Spinal cord (tissue), 10 donors: ENCODE results near the gene TCEAL9. TPM values are rescaled to one million over a fixed set of nuclear protein-coding genes. Genes with fewer than 3 reads are reported as not detected.

Experiments
- DNase-seq, 6 donors: peaks; one replicate each; pipeline versions ENCODE4 v3.0.0 to v3.0.0-alpha.2; 2013 to 2015; ENCODE audit warnings: low spot score in 6 of 6, low read depth in 4 of 6
- H3K27ac ChIP-seq: one replicate; pipeline ENCODE4 v1.5.1; 2013; ENCODE audit warnings: low read depth, low read length, control low read depth
- H3K27me3 ChIP-seq: one replicate; pipeline ENCODE4 v1.6.1; 2013; ENCODE audit warnings: low read length; ENCODE audit not compliant: control insufficient read depth, insufficient read depth
- H3K36me3 ChIP-seq: one replicate; pipeline ENCODE4 v1.6.1; 2013; ENCODE audit warnings: low read length; ENCODE audit not compliant: control insufficient read depth, insufficient read depth
- H3K4me1 ChIP-seq: one replicate; pipeline ENCODE4 v1.6.1; 2013; ENCODE audit warnings: low read length; ENCODE audit not compliant: control insufficient read depth, insufficient read depth
- H3K4me3 ChIP-seq: one replicate; pipeline ENCODE4 v1.5.1; 2013; ENCODE audit warnings: low read depth, low read length, control low read depth
- H3K9me3 ChIP-seq: one replicate; pipeline ENCODE4 v1.6.1; 2013; ENCODE audit warnings: low read length; ENCODE audit not compliant: control insufficient read depth, insufficient read depth
- WGBS: methylation state at CpG from one replicate; pipeline ENCODE4 v1.1.5; 2013; ENCODE audit warnings: missing lambda C conversion rate; ENCODE audit not compliant: insufficient coverage; 5-methylcytosine and 5-hydroxymethylcytosine counted together
- polyA plus RNA-seq, 2 donors: library from polyadenylated mRNA; unstranded; fragments of 120-200 nt; gene quantifications; one replicate each; pipeline ENCODE4 v1.2.1, GENCODE V29; 2013; ENCODE audit not compliant: insufficient read length in 2 of 2
- total RNA-seq, 2 donors: library from RNA; depleted of rRNA in 1 of 2; stranded (reverse); fragments of 120-200 nt in 1 of 2; fragments of >200 nt in 1 of 2; gene quantifications; one replicate each; pipeline versions ENCODE4 v1.2.3 to v1.2.4, GENCODE V29; 2013 to 2014
- donor health status: healthy.

The TCEAL9 gene
- total and polyA plus RNA-seq, 4 donors = 63.8 to 111 (median 103) TPM

DNA sequence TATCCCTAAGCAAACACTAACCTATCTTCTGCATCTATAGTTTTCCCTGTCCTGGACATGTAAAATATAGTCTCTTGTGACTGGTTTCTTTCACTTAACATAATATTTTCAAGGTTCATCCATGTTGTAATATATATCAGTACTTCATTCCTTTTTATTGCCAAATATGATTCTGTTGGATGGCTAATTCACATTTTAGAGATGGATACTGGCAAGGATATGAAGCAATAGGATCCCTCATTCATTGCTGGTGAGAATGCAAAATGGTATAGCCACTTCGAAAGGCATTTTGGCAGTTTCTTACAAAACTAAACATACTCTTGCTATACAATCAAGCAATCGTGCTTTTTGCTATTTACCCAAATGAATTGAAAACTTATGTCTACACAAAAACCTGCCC, 6.7 kb downstream of the TCEAL9 start:
- DNase-seq = no peak
- Histone ChIP-seq H3K4me1 (no peaks in the 10 kb centered on the region), H3K27ac (no peak overlapping the region), H3K36me3 (no peaks in the 10 kb centered on the region), H3K27me3 (peaks cover 4% of the 10 kb centered on the region), H3K9me3 (peaks cover 2% of the 10 kb centered on the region), H3K4me3 (no peak overlapping the region)
- no CpG with 5 or more reads among the region's 2 CpGs for WGBS

DNA sequence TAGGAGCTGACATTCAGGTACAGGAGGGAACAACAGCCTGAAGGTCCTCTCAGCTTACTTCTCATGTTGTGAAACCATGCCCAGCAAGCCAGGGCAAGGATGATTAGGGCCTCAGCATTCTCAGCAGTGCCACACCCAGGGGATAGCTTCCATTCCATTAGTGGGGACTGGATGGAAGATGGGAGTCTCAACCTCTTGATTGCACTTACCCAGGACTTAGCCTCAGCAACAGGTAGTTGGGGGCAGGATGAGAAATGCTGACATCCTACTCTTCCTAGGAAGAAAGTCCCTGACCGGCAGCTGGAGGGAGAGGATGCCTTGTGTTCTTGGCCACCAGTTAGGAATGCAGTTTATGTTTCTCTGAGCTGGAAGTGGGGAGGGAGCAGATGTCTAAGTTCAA, 11.2 kb downstream of the TCEAL9 start:
- no CpG with 5 or more reads among the region's 1 CpG for WGBS
- no peaks in the 10 kb centered on the region for H3K4me1 ChIP-seq
- DNase-seq = no peak
- H3K9me3 ChIP-seq = peaks cover 2% of the 10 kb centered on the region
- peaks cover 5% of the 10 kb centered on the region for H3K27me3 ChIP-seq
- H3K36me3 ChIP-seq = no peaks in the 10 kb centered on the region
- no peak overlapping the region for H3K27ac ChIP-seq
- no peak overlapping the region for H3K4me3 ChIP-seq

DNA sequence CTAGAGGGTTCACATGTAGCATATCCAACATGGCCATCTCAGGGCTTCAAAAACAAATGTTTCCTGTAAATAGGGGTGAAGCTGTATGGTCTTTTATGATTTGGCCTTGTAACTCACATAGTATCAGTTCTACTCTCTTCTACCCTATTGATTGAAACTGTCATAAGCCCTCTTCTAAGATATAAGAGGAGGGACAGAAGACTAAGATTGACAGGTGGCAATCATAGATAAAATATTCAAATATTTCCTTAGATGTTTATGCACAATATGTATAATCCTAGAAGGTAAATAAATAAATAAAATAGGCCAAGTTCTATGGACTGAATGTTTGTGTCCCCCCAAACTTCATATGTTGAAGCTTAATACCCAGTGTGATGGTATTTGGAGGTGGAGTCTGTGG, 13.2 kb downstream of the TCEAL9 start:
- H3K27ac ChIP-seq = no peak overlapping the region
- DNase-seq = no peak
- peaks cover 4% of the 10 kb centered on the region for H3K27me3 ChIP-seq
- H3K36me3 ChIP-seq = no peaks in the 10 kb centered on the region
- no peak overlapping the region for H3K4me3 ChIP-seq
- no peaks in the 10 kb centered on the region for H3K4me1 ChIP-seq
- H3K9me3 ChIP-seq = peaks cover 2% of the 10 kb centered on the region

DNA sequence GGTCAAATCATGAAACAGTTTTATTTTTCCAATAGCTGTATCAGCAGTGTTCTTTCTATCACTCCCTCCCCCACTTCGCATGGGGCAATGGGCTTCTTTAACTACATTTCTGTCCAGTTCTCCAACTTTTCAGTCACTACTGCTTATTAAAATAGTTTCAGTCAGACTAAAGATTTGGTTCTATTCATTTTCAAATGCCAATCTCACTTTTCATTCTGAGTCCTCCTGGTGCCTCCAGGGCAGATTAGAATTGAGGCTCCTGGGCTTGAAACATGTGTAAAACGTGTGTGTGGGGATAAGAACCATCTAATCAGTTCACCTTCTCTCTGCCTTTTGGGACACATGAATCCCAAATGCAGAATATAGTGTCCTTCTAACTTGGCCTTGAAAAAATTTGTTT, 16.6 kb downstream of the TCEAL9 start:
- H3K9me3 ChIP-seq = no peaks in the 10 kb centered on the region
- H3K27me3 ChIP-seq = peaks cover 6% of the 10 kb centered on the region
- H3K27ac ChIP-seq = no peak overlapping the region
- DNase-seq = no peak
- 57% methylated on average over 1 of the region's 2 CpGs for WGBS
- peaks cover 4% of the 10 kb centered on the region for H3K4me1 ChIP-seq
- no peak overlapping the region for H3K4me3 ChIP-seq
- no peaks in the 10 kb centered on the region for H3K36me3 ChIP-seq

DNA sequence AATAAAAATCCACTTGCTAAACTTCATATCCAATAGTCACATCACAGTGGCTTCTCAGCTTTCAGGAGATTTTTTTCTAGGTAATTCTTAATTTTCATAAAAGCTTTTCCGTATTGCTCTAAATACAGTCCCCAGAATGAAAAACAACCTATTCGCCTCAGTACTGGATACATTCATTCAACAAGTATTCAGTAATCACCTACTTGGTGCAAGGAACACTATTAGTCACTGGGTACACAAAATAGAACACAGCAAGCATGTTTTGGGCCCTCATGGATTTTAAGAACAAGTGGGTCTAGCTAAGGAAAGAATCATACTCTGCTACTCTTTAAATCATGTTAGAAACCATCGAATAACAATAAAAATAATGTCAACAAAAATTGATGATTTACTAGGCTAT, 17.3 kb downstream of the TCEAL9 start:
- no peak overlapping the region for H3K27ac ChIP-seq
- peaks cover 4% of the 10 kb centered on the region for H3K4me1 ChIP-seq
- no peak overlapping the region for H3K4me3 ChIP-seq
- H3K36me3 ChIP-seq = no peaks in the 10 kb centered on the region
- no CpG with 5 or more reads among the region's 3 CpGs for WGBS
- no peaks in the 10 kb centered on the region for H3K9me3 ChIP-seq
- peaks cover 5% of the 10 kb centered on the region for H3K27me3 ChIP-seq
- no peak for DNase-seq

DNA sequence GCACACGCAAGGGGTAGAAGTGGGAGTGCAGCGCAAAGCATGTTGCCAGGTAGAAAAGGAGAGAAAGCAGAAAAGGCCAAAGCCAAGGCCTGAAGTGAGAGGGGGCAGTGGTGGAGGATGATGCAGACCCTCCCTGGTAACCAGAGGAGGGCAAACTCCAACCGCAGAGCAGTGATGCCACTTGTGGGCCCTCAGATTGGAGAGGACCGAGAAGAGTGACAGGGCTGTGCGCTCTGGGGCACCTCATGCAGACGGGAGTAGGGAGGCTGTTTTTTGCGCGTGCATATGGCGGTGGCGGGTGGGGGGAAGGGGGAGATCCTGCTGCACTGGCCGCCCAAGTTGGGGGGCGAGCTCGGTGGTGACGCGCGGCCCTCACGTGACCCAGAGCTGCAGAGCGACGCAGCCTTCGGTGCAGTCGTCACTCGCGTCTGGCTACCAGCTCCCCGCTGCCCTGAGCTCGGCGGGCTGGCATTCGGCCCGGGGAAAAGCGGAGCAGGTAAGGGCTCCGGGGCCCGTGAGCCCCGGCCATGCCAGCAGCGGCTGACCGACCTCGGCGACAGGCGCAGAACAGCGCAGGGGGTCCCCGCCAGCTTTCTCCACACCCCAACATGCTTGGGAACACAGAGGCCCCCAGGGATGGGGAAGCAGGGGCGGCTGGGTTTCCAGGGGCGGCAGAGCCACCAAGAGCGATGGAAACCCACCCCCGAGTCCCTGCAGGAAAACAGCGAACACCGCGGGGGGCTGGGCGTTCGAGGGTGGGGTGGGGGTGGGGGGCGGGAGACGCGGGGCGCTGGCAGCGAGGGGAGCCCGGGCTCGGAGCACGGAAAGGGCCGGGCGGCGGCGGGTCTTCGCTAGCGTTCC, 20.0 kb downstream of the TCEAL9 start, which contains the start of gene BEX3:
Gene BEX3, plus strand, starts transcription at position 421 of the 861 bp plus-strand sequence. CDS start 984 bp downstream, outside the sequence.
- WGBS = 18% methylated on average over 39 of the region's 62 CpGs
- no peaks in the 10 kb centered on the region for H3K36me3 ChIP-seq
- peaks cover 3% of the 10 kb centered on the region for H3K27me3 ChIP-seq
- DNase-seq = peak; percentile 38 to 94 (median 64)
- peak within 1 kb of the TSS; percentile 93 for H3K27ac ChIP-seq
- no peaks in the 10 kb centered on the region for H3K9me3 ChIP-seq
- peaks cover 4% of the 10 kb centered on the region for H3K4me1 ChIP-seq
- H3K4me3 ChIP-seq = peak within 1 kb of the TSS; percentile 73

DNA sequence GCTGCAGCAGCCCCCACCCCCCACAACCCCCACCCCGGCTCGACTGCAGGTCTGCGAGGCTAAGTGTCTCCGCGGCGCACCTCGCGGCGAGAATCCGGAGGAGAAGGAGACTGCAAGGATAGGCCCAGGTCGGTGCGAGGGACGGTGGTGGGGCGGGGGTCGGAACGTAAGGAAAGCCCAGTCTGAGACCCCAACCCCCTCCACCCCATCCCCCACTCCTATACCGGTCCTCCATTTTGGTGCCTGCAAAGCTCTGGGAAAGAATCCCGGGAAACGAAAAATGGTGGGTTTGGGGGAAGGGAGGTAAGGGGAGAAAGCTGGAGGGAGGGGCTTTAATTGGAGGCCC, 20.6 kb downstream of the TCEAL9 start:
- H3K4me3 ChIP-seq = peak overlapping the region; percentile 73
- DNase-seq = peak in 3 of 6 donors; percentile 44 to 88 (median 86)
- no peaks in the 10 kb centered on the region for H3K9me3 ChIP-seq
- peak overlapping the region; percentile 93 for H3K27ac ChIP-seq
- no CpG with 5 or more reads among the region's 19 CpGs for WGBS
- no peaks in the 10 kb centered on the region for H3K36me3 ChIP-seq
- peaks cover 4% of the 10 kb centered on the region for H3K4me1 ChIP-seq
- H3K27me3 ChIP-seq = peaks cover 3% of the 10 kb centered on the region

DNA sequence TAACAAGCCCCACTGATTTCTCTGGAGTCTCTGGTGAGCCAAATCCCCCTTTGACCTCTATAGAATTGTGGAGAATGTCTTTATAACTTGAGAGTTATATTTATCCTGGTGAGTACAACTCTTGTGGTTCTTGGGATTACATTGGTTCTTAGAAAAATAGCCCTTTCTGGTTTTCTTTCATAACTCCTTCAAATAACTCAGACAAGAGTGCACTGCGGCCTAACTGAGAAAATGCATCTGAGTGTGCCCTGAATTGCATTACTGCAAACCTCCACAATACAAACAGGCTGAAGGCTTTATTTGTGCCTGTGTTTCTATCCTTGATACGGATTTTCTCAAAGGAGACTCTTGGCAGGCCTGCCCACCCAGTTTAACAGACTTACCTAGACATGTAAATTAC, 22.7 kb downstream of the TCEAL9 start:
- Histone ChIP-seq H3K9me3 (no peaks in the 10 kb centered on the region), H3K27ac (no peak overlapping the region), H3K27me3 (peaks cover 3% of the 10 kb centered on the region), H3K4me3 (no peak overlapping the region), H3K36me3 (no peaks in the 10 kb centered on the region), H3K4me1 (peaks cover 4% of the 10 kb centered on the region)
- DNase-seq = no peak
- WGBS = no CpG with 5 or more reads among the region's 2 CpGs

DNA sequence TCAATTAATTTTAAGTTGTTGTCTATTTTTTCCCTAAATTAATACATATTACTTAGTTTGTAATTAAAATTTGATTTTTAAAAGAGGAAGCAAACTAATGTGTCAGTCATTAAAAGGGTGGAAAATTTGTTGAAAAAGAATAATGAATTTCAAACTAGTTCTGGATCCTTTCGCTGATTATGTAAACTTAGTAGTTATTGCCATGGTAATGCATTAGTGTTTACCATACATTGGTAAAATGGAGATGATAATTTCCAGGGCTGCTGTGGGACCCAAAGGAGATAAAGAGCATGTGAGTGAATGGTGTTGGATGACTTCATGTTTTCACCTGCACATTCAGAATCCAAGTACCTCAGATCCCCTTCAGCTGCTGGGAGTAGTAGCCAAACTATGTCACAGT, 26.6 kb downstream of the TCEAL9 start:
- H3K27me3 ChIP-seq = peaks cover 3% of the 10 kb centered on the region
- no peak overlapping the region for H3K27ac ChIP-seq
- H3K4me1 ChIP-seq = no peaks in the 10 kb centered on the region
- H3K9me3 ChIP-seq = no peaks in the 10 kb centered on the region
- H3K36me3 ChIP-seq = no peaks in the 10 kb centered on the region
- no peak for DNase-seq
- H3K4me3 ChIP-seq = no peak overlapping the region
- 86% methylated on average over 1 of the region's 1 CpG for WGBS

DNA sequence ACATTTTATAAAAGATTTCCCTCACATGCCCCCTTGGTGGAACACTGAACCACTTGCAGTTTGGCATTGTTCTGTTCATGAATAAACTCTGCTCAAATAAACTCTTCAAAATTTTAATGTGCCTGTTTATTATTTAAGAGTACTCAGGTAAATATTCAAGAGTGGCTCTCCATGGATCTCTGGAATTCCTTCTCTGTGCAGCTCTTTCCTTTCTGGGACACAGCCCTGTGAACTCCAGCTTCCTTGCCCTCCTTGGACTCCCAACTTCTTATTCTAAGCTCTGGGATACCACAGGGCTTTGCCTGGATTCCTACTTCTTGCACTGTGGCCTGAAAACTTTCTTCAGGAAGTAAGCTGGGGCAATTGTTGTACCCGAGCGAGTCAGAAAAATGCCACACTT, 28.4 kb downstream of the TCEAL9 start:
- Histone ChIP-seq H3K4me1 (no peaks in the 10 kb centered on the region), H3K27ac (no peak overlapping the region), H3K9me3 (no peaks in the 10 kb centered on the region), H3K4me3 (no peak overlapping the region), H3K36me3 (no peaks in the 10 kb centered on the region), H3K27me3 (peaks cover 3% of the 10 kb centered on the region)
- DNase-seq = no peak
- 58% methylated on average over 2 of the region's 2 CpGs for WGBS
